ENCODE results near the gene WFIKKN2.

DNA sequence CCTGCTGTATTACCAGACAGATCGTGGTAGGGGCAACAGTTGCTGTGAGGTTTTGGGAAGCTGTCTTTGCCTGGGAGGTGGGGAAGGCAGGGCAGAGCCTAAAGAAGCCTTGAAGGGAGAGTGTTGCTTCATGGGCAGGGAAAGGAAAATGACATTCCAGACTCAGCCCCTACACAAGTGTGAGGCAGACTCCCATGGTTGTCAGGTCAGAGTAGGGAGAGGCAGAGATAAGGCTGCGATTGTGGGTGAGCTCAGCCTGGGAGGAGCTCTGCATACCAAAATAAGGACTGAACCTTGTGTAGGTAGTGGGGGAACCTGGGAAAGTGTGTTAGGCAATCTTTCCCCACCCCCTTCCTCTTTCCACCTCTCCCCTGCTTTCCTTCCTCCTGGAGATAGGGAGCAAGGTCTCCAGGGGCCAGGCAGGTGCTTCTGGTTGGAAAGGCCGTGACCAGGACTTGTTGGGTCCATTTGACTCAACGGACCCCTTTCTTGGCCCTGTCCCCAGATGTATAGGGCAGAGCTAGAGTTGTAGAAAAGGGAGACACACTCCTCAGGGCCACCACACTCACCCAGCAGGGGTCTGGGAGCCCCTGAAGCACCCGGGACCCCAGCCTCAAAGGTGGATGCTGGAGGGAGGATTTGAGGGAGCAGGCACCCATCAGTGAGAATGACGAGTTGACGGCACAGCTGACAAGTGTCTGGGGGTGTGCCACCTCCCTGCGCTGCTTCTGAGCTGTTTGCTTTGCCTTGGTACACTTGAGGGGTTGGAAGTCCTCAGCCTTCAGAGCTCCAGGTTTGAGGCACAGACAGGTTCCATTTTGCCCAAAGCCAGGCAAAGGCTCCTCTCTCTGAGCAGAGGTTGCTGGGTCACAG, 49.3 kb downstream of the WFIKKN2 start:
- TF ChIP-seq CTCF (conservative IDR thresholded peaks at IDR 0.05; ENCODE audit: low read length) (no peak), EZH2phosphoT487 (IDR thresholded peaks at IDR 0.05; ENCODE audit: borderline replicate concordance, low read depth, low read length) (no peak)

Measured in OCI-LY7 (cell line).